Suprapubic skin (tissue), 4 donors: ENCODE results near the gene MAP2K5. TPM values are rescaled to one million over a fixed set of nuclear protein-coding genes. Genes with fewer than 3 reads are reported as not detected.
"Not testable (repeated sequence)": the region's sequence is repeated elsewhere in the genome, so short reads cannot be mapped to it uniquely, and the experiment has no call there.

Experiments
- DNase-seq, 2 donors: peaks; one replicate each; pipeline ENCODE4 v3.0.0-alpha.2; 2019; ENCODE audit warnings: low spot score in 2 of 2
- H3K27ac ChIP-seq: fragments of 200-600 bp; sonication (generic); one replicate; pipeline ENCODE4 v1.5.1; 2019
- H3K27me3 ChIP-seq: fragments of 200-600 bp; sonication (generic); one replicate; pipeline ENCODE4 v1.5.1; 2019
- H3K36me3 ChIP-seq: fragments of 200-600 bp; sonication (generic); one replicate; pipeline ENCODE4 v1.5.1; 2019
- H3K4me1 ChIP-seq: fragments of 200-600 bp; sonication (generic); one replicate; pipeline ENCODE4 v1.5.1; 2019
- H3K4me3 ChIP-seq: fragments of 200-600 bp; sonication (generic); one replicate; pipeline ENCODE4 v1.5.1; 2019; ENCODE audit warnings: mild to moderate bottlenecking
- H3K9me3 ChIP-seq: fragments of 200-600 bp; sonication (generic); one replicate; pipeline ENCODE4 v1.5.1; 2019
- CTCF ChIP-seq, 2 donors: fragments of 200-600 bp in 1 of 2; fragments of 450-650 bp in 1 of 2; sonication (generic) in 1 of 2; IDR thresholded peaks; one replicate each; pipeline ENCODE4 v1.5.1; 2016 to 2019; ENCODE audit warnings: antibody characterized with exemption in 2 of 2, mild to moderate bottlenecking in 1 of 2, moderate library complexity in 1 of 2
- EP300 ChIP-seq: sonication (generic); formaldehyde crosslinking; IDR thresholded peaks from one replicate; pipeline ENCODE4 v1.6.1; 2017; ENCODE audit warnings: antibody characterized with exemption
- POLR2A ChIP-seq, 2 donors: fragments of 450-650 bp; IDR thresholded peaks; one replicate each; pipeline ENCODE4 v1.6.1; 2017; ENCODE audit warnings: antibody characterized with exemption in 2 of 2, mild to moderate bottlenecking in 2 of 2, moderate library complexity in 2 of 2
- POLR2AphosphoS5 ChIP-seq, 3 donors: sonication (generic); formaldehyde crosslinking; IDR thresholded peaks; one replicate each; pipeline ENCODE4 v1.6.1; 2017; ENCODE audit warnings: antibody characterized with exemption in 3 of 3
- WGBS: methylation state at CpG from one replicate; pipeline ENCODE4 v1.1.5; 2018; 5-methylcytosine and 5-hydroxymethylcytosine counted together
- total RNA-seq, 4 donors: library from RNA; depleted of rRNA; stranded (reverse); fragments of >200 nt; gene quantifications; one replicate each; pipeline ENCODE4 v1.1.0, GENCODE V29; 2016

The MAP2K5 gene
- total RNA-seq, 4 donors from 2014 or later, result 9.5 to 18.5 (median 10.2) TPM

- no peak overlapping the region for H3K27ac ChIP-seq
- H3K27me3 ChIP-seq, result no peaks in the 10 kb centered on the region
- no peaks in the 10 kb centered on the region for H3K36me3 ChIP-seq
- WGBS, result 96% methylated on average over 3 of the region's 3 CpGs
- no peak overlapping the region for H3K4me3 ChIP-seq
- TF ChIP-seq EP300 (no peak), CTCF (IDR thresholded peaks at IDR 0.05) (no peak), POLR2A (IDR thresholded peaks at IDR 0.05) (no peak), POLR2AphosphoS5 (IDR thresholded peaks at IDR 0.05) (no peak)
- H3K4me1 ChIP-seq, result no peaks in the 10 kb centered on the region
- H3K9me3 ChIP-seq, result no peaks in the 10 kb centered on the region
- no peak for DNase-seq
Measured at GRCh38 chr15:67607959-67608637, 65.6 kb downstream of the MAP2K5 start.

- H3K9me3 ChIP-seq, result no peaks in the 10 kb centered on the region
- no peak overlapping the region for H3K27ac ChIP-seq
- H3K4me3 ChIP-seq, result no peak overlapping the region
- no peaks in the 10 kb centered on the region for H3K36me3 ChIP-seq
- no peaks in the 10 kb centered on the region for H3K4me1 ChIP-seq
- TF ChIP-seq POLR2A (IDR thresholded peaks at IDR 0.05) (no peak), EP300 (no peak), POLR2AphosphoS5 (IDR thresholded peaks at IDR 0.05) (no peak), CTCF (IDR thresholded peaks at IDR 0.05) (no peak)
- no peak for DNase-seq
- WGBS, result 88% methylated on average over 2 of the region's 2 CpGs
- H3K27me3 ChIP-seq, result no peaks in the 10 kb centered on the region
Measured at GRCh38 chr15:67608638-67608959, 66.1 kb downstream of the MAP2K5 start.

GRCh38 chr15:67611370-67612369, 69.2 kb downstream of the MAP2K5 start:
- Histone ChIP-seq H3K27me3 (no peaks in the 10 kb centered on the region), H3K27ac (no peak overlapping the region), H3K4me3 (no peak overlapping the region), H3K36me3 (no peaks in the 10 kb centered on the region), H3K4me1 (no peaks in the 10 kb centered on the region), H3K9me3 (no peaks in the 10 kb centered on the region)
- DNase-seq, result no peak
- 78% methylated on average over 6 of the region's 6 CpGs for WGBS
- TF ChIP-seq EP300 (no peak), CTCF (IDR thresholded peaks at IDR 0.05) (no peak), POLR2A (IDR thresholded peaks at IDR 0.05) (no peak)

GRCh38 chr15:67613211-67613610, 70.7 kb downstream of the MAP2K5 start:
- Histone ChIP-seq H3K36me3 (no peaks in the 10 kb centered on the region), H3K27me3 (no peaks in the 10 kb centered on the region), H3K9me3 (no peaks in the 10 kb centered on the region), H3K4me1 (no peaks in the 10 kb centered on the region), H3K27ac (no peak overlapping the region), H3K4me3 (no peak overlapping the region)
- no peak for DNase-seq
- 79% methylated on average over 1 of the region's 1 CpG for WGBS
- TF ChIP-seq EP300 (no peak), CTCF (IDR thresholded peaks at IDR 0.05) (no peak), POLR2AphosphoS5 (IDR thresholded peaks at IDR 0.05) (no peak), POLR2A (IDR thresholded peaks at IDR 0.05) (no peak)

GRCh38 chr15:67613708-67614107, 71.2 kb downstream of the MAP2K5 start:
- 94% methylated on average over 3 of the region's 3 CpGs for WGBS
- Histone ChIP-seq H3K27ac (no peak overlapping the region), H3K4me1 (no peaks in the 10 kb centered on the region), H3K36me3 (no peaks in the 10 kb centered on the region), H3K4me3 (no peak overlapping the region), H3K27me3 (no peaks in the 10 kb centered on the region), H3K9me3 (no peaks in the 10 kb centered on the region)
- TF ChIP-seq EP300 (no peak), POLR2A (IDR thresholded peaks at IDR 0.05) (no peak), CTCF (IDR thresholded peaks at IDR 0.05) (no peak), POLR2AphosphoS5 (IDR thresholded peaks at IDR 0.05) (no peak)
- DNase-seq, result no peak

- not testable (repeated sequence) for H3K27me3 ChIP-seq, H3K9me3 ChIP-seq, H3K27ac ChIP-seq, H3K36me3 ChIP-seq, H3K4me1 ChIP-seq, H3K4me3 ChIP-seq, DNase-seq
- 79% methylated on average over 6 of the region's 6 CpGs for WGBS
Measured at GRCh38 chr15:67615131-67615534, 72.6 kb downstream of the MAP2K5 start.
